ENCODE results near the gene PARP16.
A peak's percentile ranks its signal among the peaks of the same experiment; 100 is the strongest.

Gene PARP16

GRCh38 chr15:65318870-65319356 is 32.2 kb upstream of the PARP16 start:
- DNase-seq = peak; percentile 63 to 97 (median 86)
- intact Hi-C loops (cut with DNase I) = loop anchor here (1.0 kb wide), 1 partner anchor 66 kb away; no protein-coding TSS in a partner anchor

GRCh38 chr15:65312400-65312916 is 25.8 kb upstream of the PARP16 start:
- intact Hi-C loops (cut with DNase I) = no loop called here
- peak in 7 of 10 donors; percentile 40 to 93 (median 73) for DNase-seq

GRCh38 chr15:65311760-65312159 is 25.1 kb upstream of the PARP16 start:
- intact Hi-C loops (cut with DNase I) = no loop called here
- DNase-seq = peak in 2 of 10 donors; percentile 16 to 27

- DNase-seq = peak in 3 of 10 donors; percentile 39 to 53 (median 47)
- intact Hi-C loops (cut with DNase I) = no loop called here
These were observed 23.9 kb upstream of the PARP16 start for GRCh38 chr15:65310431-65311137.

- intact Hi-C loops (cut with DNase I) = no loop called here
- peak in 3 of 10 donors; percentile 22 to 59 (median 33) for DNase-seq
These were observed 23.3 kb upstream of the PARP16 start for GRCh38 chr15:65309882-65310418.

- DNase-seq = peak in 3 of 10 donors; percentile 12 to 30 (median 19)
- intact Hi-C loops (cut with DNase I) = no loop called here
These were observed 21.3 kb upstream of the PARP16 start for GRCh38 chr15:65307978-65308377.

GRCh38 chr15:65306551-65306950 is 19.9 kb upstream of the PARP16 start:
- intact Hi-C loops (cut with DNase I) = no loop called here
- DNase-seq = no peak

- intact Hi-C loops (cut with DNase I) = no loop called here
- DNase-seq = peak in 2 of 10 donors; percentile 12 to 26
These were observed 19.1 kb upstream of the PARP16 start for GRCh38 chr15:65305776-65306175.

- intact Hi-C loops (cut with DNase I) = no loop called here
These were observed 18.6 kb upstream of the PARP16 start for GRCh38 chr15:65305150-65305758.

DNA sequence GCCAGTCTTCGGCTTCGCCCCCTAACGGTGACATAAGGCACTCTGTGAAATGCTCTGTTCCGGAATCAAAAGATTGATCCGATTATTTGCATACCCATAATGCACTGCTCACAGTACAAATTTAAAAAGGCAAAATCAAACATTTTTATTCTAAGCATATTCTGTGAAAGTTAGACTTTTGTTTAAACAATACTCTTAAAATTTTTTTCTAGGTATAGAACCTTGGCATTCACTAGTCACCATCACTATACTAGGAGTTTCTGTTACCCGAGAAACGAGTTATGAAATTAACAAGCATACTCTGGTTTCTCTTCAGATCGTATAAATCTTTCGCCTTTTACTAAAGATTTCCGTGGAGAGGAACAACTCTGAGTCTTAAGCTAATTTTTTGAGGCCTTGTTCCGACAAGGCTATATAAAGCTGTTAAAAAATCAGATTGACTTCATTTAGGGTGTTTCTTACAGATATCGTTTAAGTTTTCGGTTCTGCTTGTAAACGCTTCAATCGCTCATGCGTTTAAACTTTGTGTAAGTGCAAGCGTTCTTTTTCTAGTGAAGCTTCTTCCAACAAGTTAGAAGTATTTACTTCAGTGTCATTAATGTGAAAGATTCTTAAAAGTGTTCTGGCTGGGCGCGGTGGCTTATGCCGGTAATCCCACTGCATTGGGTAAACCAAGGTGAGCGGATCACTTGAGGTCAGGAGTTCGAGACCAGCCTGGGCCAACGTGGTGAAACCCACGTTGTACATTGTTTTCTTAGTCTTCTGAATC is 17.9 kb upstream of the PARP16 start, which contains the start of gene RNU5B-1:
RNU5B-1 (plus strand) TSS at position 297 of the 769 bp plus-strand sequence.
- intact Hi-C loops (cut with DNase I) = no loop called here
- peak; percentile 50 to 96 (median 69) for DNase-seq

More at GRCh38 chr15:65305150-65305758, 18.6 kb upstream of the PARP16 start:
- peak in 3 of 10 donors; percentile 12 to 42 (median 38) for DNase-seq

DNA sequence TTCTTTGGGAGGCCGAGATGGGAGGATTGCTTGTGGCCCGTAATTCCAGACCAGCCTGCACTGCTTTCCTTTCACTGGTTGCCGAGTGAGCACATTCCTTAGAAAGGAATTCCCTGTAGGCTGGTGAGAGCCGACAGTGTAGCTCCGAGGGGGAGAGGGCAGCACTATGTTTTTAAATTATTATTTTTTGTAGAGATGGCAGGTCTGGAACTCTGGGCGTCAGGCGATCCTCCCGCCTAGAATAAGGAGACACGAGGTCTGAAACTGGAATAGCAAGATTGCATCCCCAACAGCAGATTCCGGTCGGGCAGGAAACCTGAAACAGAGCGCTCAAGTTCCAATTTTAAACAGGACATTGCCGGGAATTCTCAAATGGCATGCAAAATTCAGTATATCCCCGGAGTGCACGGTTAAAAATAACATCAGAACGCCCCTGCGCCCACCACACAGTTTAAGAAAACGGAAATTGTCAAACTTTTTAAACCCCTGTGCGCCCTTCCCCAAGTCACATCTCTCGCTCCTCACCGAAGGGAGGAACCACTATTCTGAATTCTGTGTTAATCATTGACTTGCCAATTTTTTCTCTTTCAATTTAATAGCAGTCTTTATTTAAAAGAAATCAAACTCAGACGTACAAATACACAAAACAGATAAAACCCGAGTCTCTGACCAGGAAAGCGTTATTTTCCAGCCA is 17.2 kb upstream of the PARP16 start:
- intact Hi-C loops (cut with DNase I) = no loop called here
- peak in 8 of 10 donors; percentile 32 to 86 (median 51) for DNase-seq

- peak in 3 of 10 donors; percentile 68 to 86 (median 76) for DNase-seq
- intact Hi-C loops (cut with DNase I) = no loop called here
These were observed 15.4 kb upstream of the PARP16 start for GRCh38 chr15:65302061-65302460.

DNA sequence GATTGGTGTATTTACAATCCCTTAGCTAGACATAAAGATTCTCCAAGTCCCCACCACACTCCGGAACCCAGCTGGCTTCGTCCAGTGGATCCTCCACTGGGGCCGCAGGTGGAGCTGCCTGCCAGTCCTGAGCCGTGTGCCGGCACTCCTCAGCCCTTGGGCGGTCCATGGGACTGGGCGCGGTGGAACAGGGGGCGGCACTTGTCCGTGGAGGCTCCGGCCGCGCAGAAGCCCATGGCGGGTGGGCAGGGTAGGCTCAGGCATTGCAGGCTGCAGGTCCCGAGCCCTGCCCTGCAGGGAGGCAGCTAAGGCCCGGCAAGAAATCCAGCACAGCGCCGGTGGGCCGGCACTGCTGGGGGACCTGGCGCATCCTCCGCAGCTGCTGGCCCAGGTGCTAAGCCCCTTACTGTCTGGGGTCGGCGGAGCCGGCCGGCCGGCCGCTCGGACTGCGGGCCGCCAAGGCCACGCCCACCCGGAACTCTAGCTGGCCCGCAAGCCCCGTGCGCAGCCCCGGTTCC is 14.3 kb upstream of the PARP16 start:
- peak in 3 of 10 donors; percentile 59 to 80 (median 70) for DNase-seq
- intact Hi-C loops (cut with DNase I) = no loop called here

DNA sequence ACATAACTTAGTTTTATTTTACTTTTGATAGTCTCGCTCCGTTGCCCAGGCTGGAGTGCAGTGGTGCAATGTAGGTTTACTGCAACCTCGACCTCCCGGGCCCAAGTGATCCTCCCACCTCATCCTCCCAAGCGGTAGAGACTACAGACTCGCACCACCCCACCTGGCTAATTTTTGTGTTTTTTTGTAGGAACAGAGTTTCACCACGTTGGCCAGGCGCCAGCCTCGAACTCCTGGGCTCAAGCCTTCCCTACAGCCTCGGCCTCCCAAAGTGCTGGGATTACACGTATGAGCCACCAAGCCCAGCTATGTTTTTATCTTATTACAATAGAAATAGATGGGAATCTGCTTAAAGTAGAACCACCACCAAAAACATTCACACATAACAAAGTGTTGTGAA is 12.0 kb upstream of the PARP16 start:
- intact Hi-C loops (cut with DNase I) = no loop called here
- DNase-seq = peak in 3 of 10 donors; percentile 11 to 52 (median 37)

DNA sequence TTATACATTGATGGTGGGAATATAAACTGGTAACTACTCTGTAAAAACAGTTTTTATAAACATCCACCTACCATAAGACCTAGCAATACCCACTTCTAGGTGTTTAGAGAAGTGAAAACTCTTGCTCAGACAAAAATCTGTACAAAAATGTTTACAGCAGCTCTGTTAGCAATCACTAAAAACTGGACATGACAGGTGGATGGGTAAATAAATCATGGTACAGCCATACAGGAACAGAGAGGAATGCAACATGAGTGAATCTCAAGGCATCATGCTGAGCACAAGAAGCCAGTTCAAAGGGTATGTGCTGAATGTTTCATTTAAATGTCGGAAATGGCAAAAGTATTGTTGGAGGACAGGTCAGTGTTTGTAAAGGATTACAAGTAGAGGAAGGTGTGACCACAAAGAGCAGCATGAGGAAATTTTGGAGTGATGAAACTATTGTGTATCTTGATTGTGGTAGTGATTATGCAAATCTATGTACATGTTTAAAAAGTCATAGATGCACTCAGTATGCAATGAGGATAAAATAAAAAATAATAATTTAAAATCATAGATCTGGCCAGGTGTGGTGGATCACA is 6.3 kb upstream of the PARP16 start:
- DNase-seq = no peak
- intact Hi-C loops (cut with DNase I) = no loop called here

DNA sequence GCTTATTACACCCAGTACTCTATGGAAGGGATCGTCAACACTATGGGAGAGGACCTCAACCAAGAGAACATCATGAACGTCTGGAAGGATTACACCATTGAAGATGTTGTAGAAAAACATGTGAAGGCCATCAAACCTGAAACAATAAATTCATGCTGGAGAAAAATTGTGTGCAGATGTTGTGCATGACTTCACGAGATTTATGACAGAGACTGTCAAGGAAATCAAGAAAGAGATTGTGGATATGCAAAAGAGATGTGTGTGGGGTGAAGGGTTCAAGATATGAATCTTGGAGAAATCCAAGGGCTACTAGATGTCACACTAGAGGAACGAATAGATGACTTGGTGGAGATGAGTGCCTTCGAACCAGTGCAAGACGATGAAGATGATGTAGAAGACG is 3.5 kb upstream of the PARP16 start:
- DNase-seq = no peak
- intact Hi-C loops (cut with DNase I) = no loop called here

DNA sequence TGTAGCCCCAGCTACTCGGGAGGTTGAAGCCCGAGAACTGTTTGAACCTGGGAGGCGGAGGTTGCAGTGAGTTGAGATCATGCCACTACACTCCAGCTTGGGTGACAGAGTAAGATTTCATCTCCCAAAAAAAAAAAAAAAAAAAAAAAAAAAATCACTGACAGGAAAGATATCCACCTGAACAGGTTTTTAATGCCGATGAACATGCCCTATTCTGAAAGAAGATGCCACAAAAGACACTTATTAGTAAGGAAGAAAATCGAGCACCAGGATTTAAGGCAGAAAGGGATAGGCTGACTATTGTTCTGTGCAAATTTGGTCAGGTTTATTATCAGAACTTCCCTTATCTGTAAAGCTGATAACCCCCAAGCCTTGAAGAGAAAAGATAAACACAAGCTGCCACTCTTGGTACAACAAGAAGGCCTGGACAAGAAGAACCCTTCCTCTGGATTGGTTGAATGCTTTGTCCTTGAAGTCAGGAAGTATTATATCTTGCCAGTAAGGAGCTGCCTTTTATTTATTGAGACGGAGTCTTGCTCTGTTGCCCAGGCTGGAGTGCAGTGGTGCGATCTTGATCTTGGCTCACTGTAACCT is 2.7 kb upstream of the PARP16 start:
- intact Hi-C loops (cut with DNase I) = no loop called here
- DNase-seq = no peak

DNA sequence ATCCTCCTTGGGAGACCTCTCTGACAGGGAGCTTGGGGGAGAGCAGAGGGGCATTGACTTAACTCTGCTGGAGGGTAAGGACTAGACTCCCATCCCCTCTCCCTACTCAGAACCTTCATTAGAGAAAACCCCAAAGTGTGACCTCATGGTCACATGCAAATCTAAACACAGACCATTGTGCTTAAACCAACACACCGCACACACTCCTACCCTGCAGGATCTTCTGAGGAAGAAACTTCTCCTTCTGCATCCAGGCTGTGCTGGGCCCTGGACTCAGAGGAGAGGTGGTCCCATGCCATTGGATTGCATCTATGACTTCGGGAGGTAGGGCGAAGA is 805 bp upstream of the PARP16 start:
- no peak for DNase-seq
- intact Hi-C loops (cut with DNase I) = no loop called here
